NCI-H1417 (cell line): ENCODE data around the gene ATP5F1D.

Source experiments
- DNase-seq, 3 experiments: peaks; one replicate each; lab custom pipeline; 2025; lab: John Stamatoyannopoulos, UW

ATP5F1D gene

GRCh38 chr19:1282588-1283206 is 41.1 kb downstream of the ATP5F1D start:
- DNase-seq, result no peak

GRCh38 chr19:1283207-1283916 is 41.8 kb downstream of the ATP5F1D start:
- DNase-seq, result no peak

GRCh38 chr19:1283917-1284292 is 42.4 kb downstream of the ATP5F1D start:
- DNase-seq, result no peak

GRCh38 chr19:1284293-1284978 is 42.9 kb downstream of the ATP5F1D start:
- DNase-seq, result no peak

GRCh38 chr19:1284979-1285736 is 43.6 kb downstream of the ATP5F1D start:
- no peak for DNase-seq

- peak in 1 of 3 experiments; percentile 33 for DNase-seq
Observed at GRCh38 chr19:1285737-1286360, 44.3 kb downstream of the ATP5F1D start, which contains the start of gene EFNA2. Gene EFNA2 (plus strand): TSS chr19:1285873. CDS start chr19:1286169, 296 bp downstream.

- no peak for DNase-seq
Observed at GRCh38 chr19:1286487-1287353, 45.2 kb downstream of the ATP5F1D start.

- DNase-seq, result peak in 2 of 3 experiments; percentile 58 to 60
Observed at GRCh38 chr19:1287354-1288225, 46.0 kb downstream of the ATP5F1D start.

GRCh38 chr19:1288226-1288612 is 46.7 kb downstream of the ATP5F1D start:
- peak in 1 of 3 experiments; percentile 58 for DNase-seq

- DNase-seq, result no peak
Observed at GRCh38 chr19:1288833-1289685, 47.5 kb downstream of the ATP5F1D start.

GRCh38 chr19:1289686-1290025 is 48.1 kb downstream of the ATP5F1D start:
- no peak for DNase-seq

- DNase-seq, result no peak
Observed at GRCh38 chr19:1290196-1290702, 48.7 kb downstream of the ATP5F1D start.

GRCh38 chr19:1290703-1291651 is 49.4 kb downstream of the ATP5F1D start:
- DNase-seq, result no peak

GRCh38 chr19:1291761-1292418 is 50.3 kb downstream of the ATP5F1D start:
- DNase-seq, result no peak

- DNase-seq, result no peak
Observed at GRCh38 chr19:1292419-1293151, 51.0 kb downstream of the ATP5F1D start.
